HepG2 (cell line): Measurements from ENCODE around the gene GPR31.

Experiments
- ARID3A ChIP-seq: IDR thresholded peaks from 2 replicates; pipeline ENCODE4 v1.6.1; 2012; ENCODE audit warnings: low read depth, low read length, improper control_type of control experiment
- JUN ChIP-seq: sonication (generic); formaldehyde crosslinking; IDR thresholded peaks from 2 replicates; pipeline ENCODE4 v1.4.0; 2020; ENCODE audit warnings: mild to moderate bottlenecking, missing genetic modification reagents
- ZMAT3 ChIP-seq: sonication (generic); formaldehyde crosslinking; conservative IDR thresholded peaks from 2 replicates; pipeline ENCODE4 v1.7.0; 2021; ENCODE audit warnings: missing genetic modification reagents
- ZNF224 ChIP-seq: sonication (generic); formaldehyde crosslinking; IDR thresholded peaks from 2 replicates; pipeline ENCODE4 v1.5.0; 2020; ENCODE audit warnings: mild to moderate bottlenecking, missing genetic modification reagents

GRCh38 chr6:167153521-167153959 is 4.2 kb downstream of the GPR31 start:
- no peak for TF ChIP-seq ZNF224
- no peak for TF ChIP-seq JUN (CRISPR knock-in tag)
- TF ChIP-seq ZMAT3: no peak
- no peak for TF ChIP-seq ARID3A
